NCI-H1105 (cell line): Measurements from ENCODE around the gene ARHGAP45.
"Not testable (repeated sequence)": the region's sequence is repeated elsewhere in the genome, so short reads cannot be mapped to it uniquely, and the experiment has no call there.

Experiments
- DNase-seq: peaks from one replicate; lab custom pipeline; 2025; lab: John Stamatoyannopoulos, UW

ARHGAP45 gene

GRCh38 chr19:1105008-1105872 is 38.3 kb downstream of the ARHGAP45 start:
- no peak for DNase-seq

- no peak for DNase-seq
These were observed 39.2 kb downstream of the ARHGAP45 start for GRCh38 chr19:1105873-1106840.

- no peak for DNase-seq
These were observed 40.1 kb downstream of the ARHGAP45 start for GRCh38 chr19:1106841-1107660.

GRCh38 chr19:1107661-1108261 is 40.8 kb downstream of the ARHGAP45 start:
- DNase-seq = no peak

- no peak for DNase-seq
These were observed 41.5 kb downstream of the ARHGAP45 start for GRCh38 chr19:1108291-1109031.

GRCh38 chr19:1109032-1109551 is 42.1 kb downstream of the ARHGAP45 start:
- no peak for DNase-seq

GRCh38 chr19:1109697-1110671 is 43.0 kb downstream of the ARHGAP45 start:
- no peak for DNase-seq

- no peak for DNase-seq
These were observed 44.1 kb downstream of the ARHGAP45 start for GRCh38 chr19:1110809-1111640.

GRCh38 chr19:1111641-1112267 is 44.8 kb downstream of the ARHGAP45 start:
- DNase-seq = no peak

- no peak for DNase-seq
These were observed 45.5 kb downstream of the ARHGAP45 start for GRCh38 chr19:1112268-1113029.

- peak; percentile 78 for DNase-seq
These were observed 46.3 kb downstream of the ARHGAP45 start for GRCh38 chr19:1113030-1113985.

- DNase-seq = no peak
These were observed 47.1 kb downstream of the ARHGAP45 start for GRCh38 chr19:1113986-1114483.

- DNase-seq = not testable (repeated sequence)
These were observed 47.8 kb downstream of the ARHGAP45 start for GRCh38 chr19:1114728-1115127.

GRCh38 chr19:1115646-1116420 is 48.9 kb downstream of the ARHGAP45 start:
- no peak for DNase-seq
